GM18499 (cell line): ENCODE data around the gene BCAT1.

Source experiments
- ATAC-seq: cut with Tn5 transposase; IDR thresholded peaks from one replicate; pipeline ENCODE4 v1.9.1; 2021; ENCODE audit warnings: moderate number of reproducible peaks; ENCODE audit not compliant: insufficient read depth, unreplicated experiment

BCAT1 gene

DNA sequence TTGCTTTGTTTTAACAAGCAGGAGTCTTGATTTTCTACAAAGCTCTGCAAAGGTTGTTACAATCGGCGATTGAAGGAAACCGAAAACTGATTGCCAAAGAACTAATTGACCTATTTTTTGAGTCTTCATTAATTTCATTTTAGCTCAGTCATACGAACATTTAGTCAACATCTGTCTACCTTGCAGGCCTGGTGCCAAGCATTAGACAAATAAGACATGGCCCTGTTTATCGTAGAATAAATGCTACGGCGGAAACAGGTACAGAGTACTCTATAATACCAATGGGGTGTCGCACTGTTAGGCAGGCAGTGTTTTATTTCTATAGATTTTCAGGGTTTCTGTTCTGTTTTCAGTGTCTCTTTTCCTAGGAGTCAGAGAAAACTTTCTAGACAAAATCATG is 171.5 kb downstream of the BCAT1 start:
- no peak for ATAC-seq

GRCh38 chr12:24776861-24777260 is 172.0 kb downstream of the BCAT1 start:
- ATAC-seq, result no peak

DNA sequence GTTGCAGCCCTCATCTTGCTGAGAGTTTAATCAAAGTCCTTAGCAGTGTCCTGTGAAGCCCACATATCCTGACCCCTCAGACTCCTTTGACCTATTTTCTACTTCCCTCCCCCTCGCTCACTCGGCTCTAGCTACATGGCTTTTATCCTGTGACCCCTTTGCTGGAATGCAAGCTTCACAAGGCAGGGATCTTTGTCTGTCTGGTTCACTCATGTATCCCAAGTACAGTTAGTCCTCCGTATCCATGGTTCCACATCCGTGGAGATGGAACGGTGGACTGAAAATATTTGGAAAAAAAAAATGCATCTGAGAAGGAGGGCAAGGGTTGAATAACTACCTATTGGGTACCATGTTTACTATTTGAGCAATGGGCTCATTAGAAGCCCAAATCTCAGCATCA is 173.8 kb downstream of the BCAT1 start:
- ATAC-seq, result no peak

- no peak for ATAC-seq
Observed at GRCh38 chr12:24773996-24774395, 174.9 kb downstream of the BCAT1 start.

- ATAC-seq, result no peak
Observed at GRCh38 chr12:24772813-24773212, 176.1 kb downstream of the BCAT1 start.

GRCh38 chr12:24770821-24771220 is 178.1 kb downstream of the BCAT1 start:
- no peak for ATAC-seq

- ATAC-seq, result no peak
Observed at GRCh38 chr12:24770334-24770733, 178.6 kb downstream of the BCAT1 start.

- ATAC-seq, result no peak
Observed at GRCh38 chr12:24769682-24770081, 179.2 kb downstream of the BCAT1 start.

- no peak for ATAC-seq
Observed at GRCh38 chr12:24768415-24768814, 180.5 kb downstream of the BCAT1 start.

GRCh38 chr12:24767016-24767415 is 181.9 kb downstream of the BCAT1 start:
- no peak for ATAC-seq

DNA sequence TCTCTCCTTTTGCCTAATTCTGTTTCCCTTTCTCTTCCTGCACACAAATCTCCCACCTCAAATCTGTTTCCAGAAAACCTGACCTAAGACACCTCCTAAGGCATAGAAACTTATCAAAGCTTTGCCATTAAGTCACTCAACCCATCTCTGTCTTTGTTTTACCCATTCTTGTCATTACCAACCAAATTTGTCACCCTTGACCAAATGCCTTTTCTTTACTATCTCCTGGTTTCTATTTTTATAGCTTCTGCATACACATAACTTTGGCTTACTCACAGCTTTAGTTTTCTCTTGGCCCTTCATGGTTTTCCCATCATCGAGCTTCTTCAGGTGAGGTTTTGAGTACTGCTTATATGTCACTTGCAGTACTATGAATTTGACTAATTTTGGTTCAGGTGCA is 184.2 kb downstream of the BCAT1 start:
- no peak for ATAC-seq

- ATAC-seq, result no peak
Observed at GRCh38 chr12:24760606-24761378, 188.1 kb downstream of the BCAT1 start.

- no peak for ATAC-seq
Observed at GRCh38 chr12:24760162-24760561, 188.7 kb downstream of the BCAT1 start.
